WTC11 (cell line): Measurements from ENCODE around the gene PPIL3. TPM values are rescaled to one million over a fixed set of nuclear protein-coding genes. Genes with fewer than 3 reads are reported as not detected.

Experiments used
- ATAC-seq: fragments of 200-7000 bp; cut with Tn5 transposase; 2 replicates; pipeline ENCODE4 v1.10.0; 2021; ENCODE audit warnings: mild to moderate bottlenecking, moderate library complexity
- CTCF ChIA-PET: fragments of 300-600 bp; sonication (Branson Sonifier 250); formaldehyde crosslinking; loops from one replicate; lab custom pipeline; 2021; ENCODE audit warnings: antibody characterized with exemption; lab: Charles Lee
- POLR2A ChIA-PET: fragments of 350-600 bp; sonication (Branson Sonifier 250); formaldehyde crosslinking; loops from one replicate; lab custom pipeline; 2021; ENCODE audit warnings: antibody characterized with exemption; lab: Charles Lee
- DNase-seq: peaks from one replicate; pipeline ENCODE4 v3.0.0; 2021; ENCODE audit warnings: low spot score
- H3K27ac Mint-ChIP-seq: 2 replicates; pipeline ENCODE4 v1.8.0; 2021; ENCODE audit warnings: mixed read lengths
- H3K27me3 Mint-ChIP-seq: 2 replicates; pipeline ENCODE4 v1.8.0; 2021; ENCODE audit warnings: low read depth, mild to moderate bottlenecking, moderate library complexity, mixed read lengths
- H3K36me3 Mint-ChIP-seq: 2 replicates; pipeline ENCODE4 v1.8.0; 2021; ENCODE audit warnings: mixed read lengths
- H3K4me1 Mint-ChIP-seq: 2 replicates; pipeline ENCODE4 v1.8.0; 2022; ENCODE audit warnings: mixed read lengths
- H3K4me3 Mint-ChIP-seq: 2 replicates; pipeline ENCODE4 v1.8.0; 2021; ENCODE audit warnings: mild to moderate bottlenecking, moderate library complexity, mixed read lengths
- H3K9me3 Mint-ChIP-seq: 2 replicates; pipeline ENCODE4 v1.8.0; 2021; ENCODE audit warnings: mixed read lengths
- AFF4 ChIP-seq: sonication (generic); formaldehyde crosslinking; IDR thresholded peaks from 2 replicates; pipeline ENCODE4 v1.8.1; 2023; ENCODE audit warnings: mild to moderate bottlenecking, missing genetic modification reagents, borderline replicate concordance
- CTCF ChIP-seq: fragments of 200-600 bp; IDR thresholded peaks from 2 replicates; pipeline ENCODE4 v1.8.0; 2022; ENCODE audit warnings: antibody characterized with exemption
- E2F1 ChIP-seq: sonication (generic); formaldehyde crosslinking; IDR thresholded peaks from 2 replicates; pipeline ENCODE4 v1.8.0; 2022; ENCODE audit warnings: mild to moderate bottlenecking, missing genetic modification reagents
- KAT7 ChIP-seq: sonication (generic); formaldehyde crosslinking; IDR thresholded peaks from 2 replicates; pipeline ENCODE4 v1.8.1; 2023; ENCODE audit warnings: missing genetic modification reagents, mild to moderate bottlenecking, borderline replicate concordance
- MAX ChIP-seq: sonication (generic); formaldehyde crosslinking; IDR thresholded peaks from 2 replicates; pipeline ENCODE4 v1.8.0; 2022; ENCODE audit warnings: mild to moderate bottlenecking, missing genetic modification reagents
- MXD4 ChIP-seq: fragments of 250-450 bp; sonication (Bioruptor Pico); IDR thresholded peaks from 2 replicates; pipeline ENCODE4 v1.8.0; 2021; ENCODE audit warnings: mild to moderate bottlenecking, moderate library complexity, borderline replicate concordance
- NFYB ChIP-seq: sonication (generic); formaldehyde crosslinking; conservative IDR thresholded peaks from 2 replicates; pipeline ENCODE4 v1.8.0; 2022; ENCODE audit warnings: low read depth, missing genetic modification reagents
- NR1H2 ChIP-seq: sonication (generic); formaldehyde crosslinking; IDR thresholded peaks from 2 replicates; pipeline ENCODE4 v1.9.0; 2021; ENCODE audit warnings: mild to moderate bottlenecking, moderate library complexity, missing genetic modification reagents
- NR2C2 ChIP-seq: sonication (generic); formaldehyde crosslinking; IDR thresholded peaks from 2 replicates; pipeline ENCODE4 v1.8.0; 2022; ENCODE audit warnings: mild to moderate bottlenecking, missing genetic modification reagents
- PRRX2 ChIP-seq: fragments of 250-450 bp; sonication (Bioruptor Pico); IDR thresholded peaks from 2 replicates; pipeline ENCODE4 v1.8.0; 2021; ENCODE audit warnings: mild to moderate bottlenecking
- RELA ChIP-seq: sonication (generic); formaldehyde crosslinking; IDR thresholded peaks from 2 replicates; pipeline ENCODE4 v1.8.1; 2022; ENCODE audit warnings: missing genetic modification reagents, mild to moderate bottlenecking, borderline replicate concordance
- TCF7 ChIP-seq: sonication (generic); formaldehyde crosslinking; IDR thresholded peaks from 2 replicates; pipeline ENCODE4 v1.8.0; 2022; ENCODE audit warnings: mild to moderate bottlenecking, low read depth, missing genetic modification reagents, moderate library complexity
- USF2 ChIP-seq: sonication (generic); formaldehyde crosslinking; IDR thresholded peaks from 2 replicates; pipeline ENCODE4 v1.8.1; 2023; ENCODE audit warnings: mild to moderate bottlenecking, missing genetic modification reagents, moderate library complexity
- ZNF121 ChIP-seq: sonication (generic); formaldehyde crosslinking; IDR thresholded peaks from 2 replicates; pipeline ENCODE4 v1.8.0; 2023; ENCODE audit warnings: missing genetic modification reagents
- ZNF232 ChIP-seq: sonication (generic); formaldehyde crosslinking; IDR thresholded peaks from 2 replicates; pipeline ENCODE4 v1.8.0; 2022; ENCODE audit warnings: mild to moderate bottlenecking, missing genetic modification reagents
- ZNF281 ChIP-seq: sonication (generic); formaldehyde crosslinking; IDR thresholded peaks from 2 replicates; pipeline ENCODE4 v1.8.0; 2023; ENCODE audit warnings: mild to moderate bottlenecking, missing genetic modification reagents
- total RNA-seq: library from RNA; stranded (reverse); gene quantifications from 3 replicates; pipeline ENCODE4 v1.2.3, GENCODE V29; 2021

PPIL3 gene
- total RNA-seq, 1 experiment from 2014 or later: 39.3 TPM

GRCh38 chr2:200929334-200930249, 40.7 kb upstream of the PPIL3 start (continued):
- TF ChIP-seq ZNF281: no peak
- no peak for TF ChIP-seq E2F1
- TF ChIP-seq KAT7 (CRISPR knock-in tag): no peak
- no peak for TF ChIP-seq NR1H2 (CRISPR knock-in tag)
- TF ChIP-seq, all 79 proteins: peak for 0

GRCh38 chr2:200922439-200922838, 33.6 kb upstream of the PPIL3 start:
- peaks cover 65% of the 10 kb centered on the region for H3K36me3 Mint-ChIP-seq
- no peak for ATAC-seq
- no peak for DNase-seq
- no peak overlapping the region for H3K4me3 Mint-ChIP-seq
- H3K9me3 Mint-ChIP-seq: no peaks in the 10 kb centered on the region
- H3K27ac Mint-ChIP-seq: no peak overlapping the region
- ChIA-PET CTCF (no interaction called here), POLR2A (no interaction called here)
- no peaks in the 10 kb centered on the region for H3K4me1 Mint-ChIP-seq
- H3K27me3 Mint-ChIP-seq: no peaks in the 10 kb centered on the region
- TF ChIP-seq RELA (no peak), MXD4 (no peak), AFF4 (CRISPR knock-in tag) (no peak), PRRX2 (CRISPR knock-in tag) (no peak), NFYB (no peak), CTCF (no peak), TCF7 (no peak), ZNF232 (no peak), ZNF121 (CRISPR knock-in tag) (no peak), MAX (no peak), NR2C2 (CRISPR knock-in tag) (no peak), ZNF281 (no peak), USF2 (CRISPR knock-in tag) (no peak)
